ENCODE results near the gene PLS1.

DNA sequence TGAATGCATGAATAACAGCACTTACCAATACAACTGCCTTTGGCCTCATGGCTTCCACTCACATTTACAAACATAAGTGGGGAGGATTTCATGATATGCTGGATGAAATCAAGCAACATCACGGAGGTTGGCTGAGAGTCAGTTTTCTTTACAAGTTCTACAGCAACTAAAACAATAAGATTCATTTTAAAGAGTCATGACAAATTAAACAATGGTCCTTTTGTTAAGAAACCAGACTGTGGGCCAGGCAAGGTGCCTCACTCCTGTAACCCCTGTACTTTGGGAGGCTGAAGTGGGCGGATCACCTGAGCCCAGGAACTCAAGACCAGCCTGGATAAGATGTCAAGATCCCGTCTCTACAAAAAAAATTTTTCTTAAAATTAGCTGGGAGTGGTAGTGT, 30.1 kb upstream of the PLS1 start:
- no peak for TF ChIP-seq CTCF (IDR thresholded peaks at IDR 0.05; ENCODE audit: control extremely low read depth in 1 of 3, insufficient read depth in 1 of 3, low read depth in 1 of 3, low read length in 3 of 3)
- no peak for TF ChIP-seq TAF1 (IDR thresholded peaks at IDR 0.05; ENCODE audit: low read depth, low read length)
- no peak for TF ChIP-seq RAD21 (IDR thresholded peaks at IDR 0.05 in 1 of 2, conservative IDR thresholded peaks at IDR 0.05 in 1 of 2; ENCODE audit: low read depth in 2 of 2, low read length in 2 of 2)
- no peak for TF ChIP-seq JUND (IDR thresholded peaks at IDR 0.05; ENCODE audit: low read length)
- TF ChIP-seq CHD2 (IDR thresholded peaks at IDR 0.05; ENCODE audit: low read length) = no peak
- no peak for TF ChIP-seq MAX (IDR thresholded peaks at IDR 0.05)
- TF ChIP-seq BRCA1 (IDR thresholded peaks at IDR 0.05; ENCODE audit: low read depth, low read length) = no peak
- no peak for TF ChIP-seq SP4 (IDR thresholded peaks at IDR 0.05; ENCODE audit: low read length)
- TF ChIP-seq POLR2A (IDR thresholded peaks at IDR 0.05; ENCODE audit: control extremely low read depth in 1 of 2, low read depth in 2 of 2, low read length in 2 of 2) = no peak
- no peak for TF ChIP-seq EP300 (IDR thresholded peaks at IDR 0.05; ENCODE audit: borderline replicate concordance in 1 of 2, low read depth in 2 of 2, low read length in 2 of 2)
- no peak for TF ChIP-seq BACH1 (IDR thresholded peaks at IDR 0.05; ENCODE audit: low read length)
- no peak for TF ChIP-seq CEBPB (IDR thresholded peaks at IDR 0.05; ENCODE audit: low read depth, low read length)
